Sigmoid colon (tissue), 7 donors: ENCODE results near the gene RABEP1. TPM values are rescaled to one million over a fixed set of nuclear protein-coding genes. Genes with fewer than 3 reads are reported as not detected.
"Not testable (repeated sequence)": the region's sequence is repeated elsewhere in the genome, so short reads cannot be mapped to it uniquely, and the experiment has no call there.

Source experiments
- DNase-seq: peaks from one replicate; pipeline ENCODE4 v3.0.0-alpha.2; 2019
- H3K27ac ChIP-seq, 4 donors: fragments of 200-600 bp; sonication (generic); one replicate each; pipeline ENCODE4 v1.5.1; 2016 to 2019; ENCODE audit warnings: mild to moderate bottlenecking in 1 of 4
- H3K27me3 ChIP-seq, 3 donors: fragments of 200-600 bp; sonication (generic); one replicate each; pipeline ENCODE4 v1.5.1; 2019; ENCODE audit warnings: mild to moderate bottlenecking in 1 of 3
- H3K36me3 ChIP-seq, 4 donors: fragments of 200-600 bp; sonication (generic); one replicate each; pipeline ENCODE4 v1.5.1; 2016 to 2019
- H3K4me1 ChIP-seq, 4 donors: fragments of 200-600 bp; sonication (generic); one replicate each; pipeline ENCODE4 v1.5.1; 2017 to 2019
- H3K4me3 ChIP-seq, 4 donors: fragments of 200-600 bp; sonication (generic); one replicate each; pipeline ENCODE4 v1.5.1; 2017 to 2019; ENCODE audit warnings: mild to moderate bottlenecking in 2 of 4, moderate library complexity in 1 of 4
- H3K9me3 ChIP-seq, 4 donors: fragments of 200-600 bp in 3 of 4; sonication (generic) in 3 of 4; one replicate each; pipeline versions ENCODE4 v1.5.1 to v1.6.1; 2013 to 2019
- CTCF ChIP-seq, 4 experiments: fragments of 450-650 bp in 3 of 4; fragments of 200-600 bp in 1 of 4; IDR thresholded peaks; one replicate each; pipeline ENCODE4 v1.5.1; 2016 to 2019; ENCODE audit warnings: antibody characterized with exemption in 4 of 4, mild to moderate bottlenecking in 3 of 4, moderate library complexity in 2 of 4
- EP300 ChIP-seq, 4 donors: sonication (generic); formaldehyde crosslinking; IDR thresholded peaks; one replicate each; pipeline ENCODE4 v1.6.1; 2017; ENCODE audit warnings: antibody characterized with exemption in 4 of 4
- POLR2A ChIP-seq, 2 donors: fragments of 450-650 bp; IDR thresholded peaks; one replicate each; pipeline ENCODE4 v1.6.1; 2016; ENCODE audit warnings: antibody characterized with exemption in 2 of 2, mild to moderate bottlenecking in 2 of 2, moderate library complexity in 2 of 2
- POLR2AphosphoS5 ChIP-seq, 4 donors: sonication (generic); formaldehyde crosslinking; IDR thresholded peaks; one replicate each; pipeline ENCODE4 v1.6.1; 2017; ENCODE audit warnings: antibody characterized with exemption in 4 of 4
- WGBS, 2 donors: extraction: QIAGEN DNeasy Blood & Tissue Kit; methylation state at CpG; one replicate each; pipeline ENCODE4 v1.1.7; 2013; 5-methylcytosine and 5-hydroxymethylcytosine counted together
- intact Hi-C: fragments of 100-400 bp; cut with DNase I; formaldehyde crosslinking; loops from one replicate; pipeline ENCODE4 v1.15.1; 2023
- polyA plus RNA-seq, 3 donors: library from polyadenylated mRNA; stranded (reverse); fragments of 200-250 nt; gene quantifications; one replicate each; pipeline ENCODE4 v1.2.3, GENCODE V29; 2013
- total RNA-seq, 4 donors: library from RNA; depleted of rRNA; stranded (reverse); fragments of >200 nt; gene quantifications; one replicate each; pipeline ENCODE4 v1.1.0, GENCODE V29; 2016
- donor health status: healthy with polysubstance abuse.
- donor health status: Bipolar disorder and iron deficiency.
- donor health status: healthy.

Gene RABEP1
- total and polyA plus RNA-seq, 7 donors, result 12.7 to 52.9 (median 39.8) TPM

GRCh38 chr17:5237541-5238016, 44.5 kb upstream of the RABEP1 start:
- Histone ChIP-seq H3K4me3 (no peak overlapping the region), H3K36me3 (peaks cover 0 to 6% (median 3%) of the 10 kb centered on the region in 4 donors), H3K27ac (no peak overlapping the region), H3K9me3 (no peaks in the 10 kb centered on the region), H3K27me3 (no peaks in the 10 kb centered on the region), H3K4me1 (no peaks in the 10 kb centered on the region)
- no peak for DNase-seq
- 30 to 41% methylated on average over 6 of the region's 6 CpGs for WGBS, 2 donors
- intact Hi-C loops, result no loop called here
- TF ChIP-seq POLR2AphosphoS5 (IDR thresholded peaks at IDR 0.05) (no peak), POLR2A (IDR thresholded peaks at IDR 0.05) (no peak), EP300 (IDR thresholded peaks at IDR 0.05) (no peak), CTCF (IDR thresholded peaks at IDR 0.05) (peak in 2 of 4 experiments; percentile 28 to 43)

- intact Hi-C loops, result no loop called here
- Histone ChIP-seq H3K27ac (no peak overlapping the region), H3K4me1 (no peaks in the 10 kb centered on the region), H3K36me3 (peaks cover 0 to 6% (median 3%) of the 10 kb centered on the region in 4 donors), H3K9me3 (no peaks in the 10 kb centered on the region), H3K27me3 (no peaks in the 10 kb centered on the region), H3K4me3 (no peak overlapping the region)
- WGBS, 2 donors, result 71 to 72% methylated on average over 4 of the region's 4 CpGs
- DNase-seq, result no peak
- no peak for TF ChIP-seq POLR2AphosphoS5 (IDR thresholded peaks at IDR 0.05)
- no peak for TF ChIP-seq POLR2A (IDR thresholded peaks at IDR 0.05)
- no peak for TF ChIP-seq EP300 (IDR thresholded peaks at IDR 0.05)
- no peak for TF ChIP-seq CTCF (IDR thresholded peaks at IDR 0.05)
These were observed 43.8 kb upstream of the RABEP1 start for GRCh38 chr17:5238333-5238732.

GRCh38 chr17:5239769-5240168, 42.3 kb upstream of the RABEP1 start:
- H3K9me3 ChIP-seq, H3K27me3 ChIP-seq, H3K27ac ChIP-seq, H3K36me3 ChIP-seq, H3K4me1 ChIP-seq, H3K4me3 ChIP-seq, DNase-seq, intact Hi-C loops: not testable (repeated sequence)
- 84 to 85% methylated on average over 7 of the region's 7 CpGs for WGBS, 2 donors

- peaks cover 0 to 6% (median 4%) of the 10 kb centered on the region in 3 donors for H3K27me3 ChIP-seq
- no peak for DNase-seq
- no peaks in the 10 kb centered on the region for H3K4me1 ChIP-seq
- intact Hi-C loops, result no loop called here
- no peaks in the 10 kb centered on the region for H3K9me3 ChIP-seq
- no peak overlapping the region for H3K27ac ChIP-seq
- WGBS, 2 donors, result 20 to 33% methylated on average over 10 of the region's 10 CpGs
- H3K36me3 ChIP-seq, result no peaks in the 10 kb centered on the region
- H3K4me3 ChIP-seq, result no peak overlapping the region
- TF ChIP-seq POLR2AphosphoS5 (IDR thresholded peaks at IDR 0.05) (no peak), EP300 (IDR thresholded peaks at IDR 0.05) (no peak), POLR2A (IDR thresholded peaks at IDR 0.05) (no peak), CTCF (IDR thresholded peaks at IDR 0.05) (no peak)
These were observed 40.0 kb upstream of the RABEP1 start for GRCh38 chr17:5241861-5242671.

GRCh38 chr17:5247621-5248020, 34.5 kb upstream of the RABEP1 start:
- Histone ChIP-seq H3K27ac (no peak overlapping the region), H3K4me1 (no peaks in the 10 kb centered on the region), H3K36me3 (no peaks in the 10 kb centered on the region), H3K4me3 (no peak overlapping the region), H3K9me3 (no peaks in the 10 kb centered on the region), H3K27me3 (peaks cover 0 to 16% (median 7%) of the 10 kb centered on the region in 3 donors)
- 94 to 95% methylated on average over 8 of the region's 8 CpGs for WGBS, 2 donors
- DNase-seq, result no peak
- TF ChIP-seq POLR2AphosphoS5 (IDR thresholded peaks at IDR 0.05) (no peak), CTCF (IDR thresholded peaks at IDR 0.05) (no peak)
- intact Hi-C loops, result loop anchor here (5.0 kb wide), 1 partner anchor 190 kb away; the partner anchor contains the start of gene C1QBP
